Left lung (tissue), 10 donors: ENCODE data around the gene WDR19. TPM values are rescaled to one million over a fixed set of nuclear protein-coding genes. Genes with fewer than 3 reads are reported as not detected.

Experiments used
- ATAC-seq: fragments of 200-7000 bp; cut with Tn5 transposase; one replicate; pipeline ENCODE4 v1.9.1; 2020; ENCODE audit warnings: moderate library complexity
- DNase-seq, 4 donors: peaks; one replicate each; pipeline ENCODE4 v3.0.0-alpha.2; 2013 to 2020
- H3K27ac ChIP-seq, 2 donors: fragments of 200-600 bp; sonication (generic) in 1 of 2; one replicate each; pipeline versions ENCODE4 v1.5.0 to v1.8.0; 2020 to 2021
- H3K27me3 ChIP-seq, 2 donors: fragments of 200-600 bp; sonication (generic) in 1 of 2; one replicate each; pipeline versions ENCODE4 v1.5.0 to v1.8.0; 2020 to 2021
- H3K36me3 ChIP-seq, 2 donors: fragments of 200-600 bp; sonication (generic) in 1 of 2; one replicate each; pipeline versions ENCODE4 v1.5.0 to v1.8.0; 2020 to 2021
- H3K4me1 ChIP-seq, 2 donors: fragments of 200-600 bp; one replicate each; pipeline ENCODE4 v1.8.0; 2021
- H3K4me3 ChIP-seq, 2 donors: fragments of 200-600 bp; sonication (generic) in 1 of 2; one replicate each; pipeline versions ENCODE4 v1.5.0 to v1.8.0; 2020 to 2021; ENCODE audit warnings: mild to moderate bottlenecking in 1 of 2
- H3K9me3 ChIP-seq, 2 donors: fragments of 200-600 bp; sonication (generic) in 1 of 2; one replicate each; pipeline versions ENCODE4 v1.5.0 to v1.8.0; 2020 to 2021
- CTCF ChIP-seq, 2 donors: fragments of 200-600 bp; sonication (generic) in 1 of 2; IDR thresholded peaks; one replicate each; pipeline versions ENCODE4 v1.5.0 to v1.8.0; 2021; ENCODE audit warnings: antibody characterized with exemption in 2 of 2
- intact Hi-C, 2 donors: fragments of 100-400 bp; cut with DNase I; formaldehyde crosslinking; loops; one replicate each; pipeline versions ENCODE4 v1.11.2 to v1.14.2; 2022
- polyA plus RNA-seq, 6 donors: library from polyadenylated mRNA; unstranded; fragments of 120-200 nt; gene quantifications; one replicate each; pipeline ENCODE4 v1.2.1, GENCODE V29; 2013; ENCODE audit not compliant: insufficient read length in 6 of 6
- total RNA-seq, 2 donors: library from RNA; stranded (reverse); fragmentation: NEBNext Ultra II Directional; extraction: Animal tissue kit (Norgen Biotek cat#: 25700); gene quantifications; one replicate each; pipeline ENCODE4 v1.2.1, GENCODE V29; 2021
- donor health status: DM: no; HTN: yes; CAD: no.
- donor health status: DM: no; HTN: no; CAD: no.

Gene WDR19
- total and polyA plus RNA-seq, 8 donors, result 32.4 to 95.0 (median 78.3) TPM

- Histone ChIP-seq H3K36me3 (peaks cover 0 to 2% of the 10 kb centered on the region in 2 donors), H3K4me1 (no peaks in the 10 kb centered on the region), H3K4me3 (no peak overlapping the region), H3K27ac (no peak overlapping the region), H3K9me3 (no peaks in the 10 kb centered on the region), H3K27me3 (no peaks in the 10 kb centered on the region)
- intact Hi-C loops, result no loop called here
- no peak for ATAC-seq
- no peak for DNase-seq
- no peak for TF ChIP-seq CTCF (IDR thresholded peaks at IDR 0.05)
Observed at GRCh38 chr4:39233783-39234182, 51.5 kb downstream of the WDR19 start.

DNA sequence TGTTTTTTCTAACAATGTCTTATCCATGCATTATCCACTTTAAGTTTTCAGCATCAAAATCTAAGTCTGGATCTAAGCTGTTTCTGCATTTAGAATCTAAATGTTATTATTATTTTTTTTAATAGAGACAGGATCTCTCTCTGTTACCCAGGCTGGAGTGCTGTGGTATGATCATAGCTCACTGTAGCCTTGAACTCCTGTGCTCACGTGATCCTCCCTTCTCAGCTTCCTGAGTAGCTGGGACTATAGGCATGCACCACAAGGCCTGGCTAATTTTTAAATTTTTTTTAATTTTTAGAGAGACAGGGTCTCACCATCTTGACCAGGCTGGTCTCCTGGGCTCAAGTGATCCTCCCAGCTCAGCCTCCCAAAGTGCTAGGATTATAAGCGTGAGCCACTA lies 52.7 kb downstream of the WDR19 start:
- no peak for TF ChIP-seq CTCF (IDR thresholded peaks at IDR 0.05)
- ATAC-seq, result no peak
- DNase-seq, result no peak
- H3K4me3 ChIP-seq, result no peak overlapping the region
- no peaks in the 10 kb centered on the region for H3K4me1 ChIP-seq
- no peaks in the 10 kb centered on the region for H3K36me3 ChIP-seq
- intact Hi-C loops, result no loop called here
- H3K27ac ChIP-seq, result no peak overlapping the region
- H3K27me3 ChIP-seq, result no peaks in the 10 kb centered on the region
- H3K9me3 ChIP-seq, result no peaks in the 10 kb centered on the region

DNA sequence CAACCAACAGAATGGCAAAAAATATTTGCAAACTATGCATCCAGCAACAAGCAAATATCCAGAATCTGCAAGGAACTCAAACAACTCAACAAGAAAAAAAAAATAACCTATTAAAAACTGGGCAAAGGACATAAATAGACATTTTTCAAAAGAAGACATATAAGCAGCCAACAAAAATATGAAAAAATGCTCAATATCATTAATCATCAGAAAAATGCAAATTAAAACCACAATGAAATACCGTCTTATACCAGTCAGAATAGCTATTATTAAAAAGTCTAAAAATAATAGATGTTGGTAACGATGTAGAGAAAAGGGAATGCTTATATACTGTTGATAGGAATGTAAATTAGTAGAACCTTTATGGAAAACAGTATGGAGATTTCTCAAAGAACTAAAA lies 53.4 kb downstream of the WDR19 start:
- no peak overlapping the region for H3K27ac ChIP-seq
- H3K36me3 ChIP-seq, result no peaks in the 10 kb centered on the region
- H3K4me1 ChIP-seq, result no peaks in the 10 kb centered on the region
- ATAC-seq (no peak), DNase-seq (no peak)
- TF ChIP-seq CTCF (IDR thresholded peaks at IDR 0.05), result no peak
- intact Hi-C loops, result no loop called here
- no peak overlapping the region for H3K4me3 ChIP-seq
- no peaks in the 10 kb centered on the region for H3K27me3 ChIP-seq
- H3K9me3 ChIP-seq, result no peaks in the 10 kb centered on the region

DNA sequence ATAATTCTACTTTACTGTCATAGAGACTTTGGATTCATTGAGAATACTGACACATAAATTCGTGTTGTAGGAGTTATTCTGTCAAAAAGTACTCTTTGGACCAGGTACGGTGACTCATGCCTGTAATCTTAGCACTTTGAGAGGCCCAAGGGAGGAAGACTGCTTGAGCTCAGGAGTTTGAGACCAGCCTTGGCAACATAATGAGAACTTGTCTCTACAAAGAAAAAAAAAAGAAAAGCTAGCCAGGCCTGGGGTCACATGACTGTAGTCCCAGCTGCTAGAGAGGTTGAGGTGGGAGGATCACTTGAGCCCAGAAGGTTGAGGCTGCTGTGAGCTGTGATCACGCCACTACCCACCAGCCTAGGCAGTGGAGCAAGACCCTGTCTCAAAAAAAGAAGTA lies 54.9 kb downstream of the WDR19 start:
- no peaks in the 10 kb centered on the region for H3K9me3 ChIP-seq
- H3K36me3 ChIP-seq, result no peaks in the 10 kb centered on the region
- no peak overlapping the region for H3K27ac ChIP-seq
- TF ChIP-seq CTCF (IDR thresholded peaks at IDR 0.05), result no peak
- DNase-seq (no peak), ATAC-seq (no peak)
- H3K4me3 ChIP-seq, result no peak overlapping the region
- H3K4me1 ChIP-seq, result no peaks in the 10 kb centered on the region
- intact Hi-C loops, result no loop called here
- no peaks in the 10 kb centered on the region for H3K27me3 ChIP-seq

DNA sequence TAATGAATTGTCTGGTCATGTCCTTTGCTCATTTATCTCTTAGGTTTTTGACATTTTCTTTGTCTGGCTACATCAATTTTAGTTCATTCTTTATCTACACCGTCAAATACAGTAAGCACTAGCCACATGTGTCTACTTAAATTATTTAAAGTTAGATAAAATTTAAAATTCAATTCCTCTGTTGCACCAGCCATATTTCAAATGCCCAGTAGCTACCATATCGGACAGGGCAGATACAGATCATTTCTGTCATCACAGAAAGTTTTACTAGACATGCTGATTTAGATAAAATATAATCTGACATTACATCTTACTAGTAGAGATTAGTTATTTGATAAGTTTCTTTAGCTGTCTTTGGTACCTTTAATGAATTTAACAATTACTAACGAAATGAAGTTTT lies 61.1 kb downstream of the WDR19 start:
- TF ChIP-seq CTCF (IDR thresholded peaks at IDR 0.05), result no peak
- intact Hi-C loops, result no loop called here
- DNase-seq (no peak), ATAC-seq (no peak)
- Histone ChIP-seq H3K9me3 (peaks cover 0 to 3% of the 10 kb centered on the region in 2 donors), H3K4me3 (no peak overlapping the region), H3K27me3 (no peaks in the 10 kb centered on the region), H3K27ac (no peak overlapping the region), H3K36me3 (peaks cover 0 to 31% of the 10 kb centered on the region in 2 donors), H3K4me1 (no peaks in the 10 kb centered on the region)
